PC-3 (cell line): ENCODE data around the gene ZNF438. TPM values are rescaled to one million over a fixed set of nuclear protein-coding genes. Genes with fewer than 3 reads are reported as not detected.
A peak's percentile ranks its signal among the peaks of the same experiment; 100 is the strongest.
"Not testable (repeated sequence)": the region's sequence is repeated elsewhere in the genome, so short reads cannot be mapped to it uniquely, and the experiment has no call there.

Experiments
- ATAC-seq: fragments of 200-7000 bp; cut with Tn5 transposase; 2 replicates; pipeline ENCODE4 v1.9.1; 2020; ENCODE audit warnings: mild to moderate bottlenecking, moderate library complexity
- BruUV-seq: library from RNA; stranded (reverse); fragments of 400-500 nt; replicated peaks from 2 replicates; lab custom pipeline; 2021; lab: Mats Ljungman, UMichigan
- CTCF ChIA-PET: fragments of 300-600 bp; sonication (Branson Sonifier 250); formaldehyde crosslinking; loops from one replicate; lab custom pipeline; 2022; ENCODE audit warnings: antibody characterized with exemption; lab: Charles Lee
- POLR2A ChIA-PET: fragments of 300-600 bp; sonication (Branson Sonifier 250); formaldehyde crosslinking; loops from one replicate; lab custom pipeline; 2022; ENCODE audit warnings: antibody characterized with exemption; ENCODE audit not compliant: unreplicated experiment; lab: Charles Lee
- DNase-seq: peaks from one replicate; pipeline ENCODE4 v3.0.0-alpha.2; 2015
- H2AFZ ChIP-seq: fragments of 300-600 bp; sonication (generic); 2 replicates; pipeline ENCODE4 v1.6.0; 2016; ENCODE audit warnings: antibody characterized with exemption, low read length
- H3F3A ChIP-seq: fragments of 300-600 bp; sonication (generic); one replicate; pipeline ENCODE4 v1.6.0; 2017; ENCODE audit warnings: antibody characterized with exemption, low read length, control low read depth, mild to moderate bottlenecking; ENCODE audit not compliant: unreplicated experiment
- H3K27ac ChIP-seq: fragments of 300-600 bp; sonication (generic); 2 replicates; pipeline ENCODE4 v1.5.1; 2016; ENCODE audit warnings: mild to moderate bottlenecking, low read length
- H3K27me3 ChIP-seq: fragments of 300-600 bp; sonication (generic); 2 replicates; pipeline ENCODE4 v1.6.1; 2016; ENCODE audit warnings: low read length, mixed read lengths
- H3K36me3 ChIP-seq: fragments of 300-600 bp; sonication (generic); 2 replicates; pipeline ENCODE4 v1.6.1; 2016; ENCODE audit warnings: low read depth, mixed run types, low read length, mixed read lengths
- H3K4me1 ChIP-seq: fragments of 300-600 bp; sonication (generic); 2 replicates; pipeline ENCODE4 v1.5.1; 2016; ENCODE audit warnings: low read length; ENCODE audit not compliant: insufficient read depth
- H3K4me2 ChIP-seq: fragments of 300-600 bp; sonication (generic); 2 replicates; pipeline ENCODE4 v1.6.0; 2016; ENCODE audit warnings: low read length
- H3K4me3 ChIP-seq: fragments of 300-600 bp; sonication (generic); 2 replicates; pipeline ENCODE4 v1.5.1; 2016; ENCODE audit warnings: mild to moderate bottlenecking, low read length, mixed read lengths
- H3K79me2 ChIP-seq: fragments of 300-600 bp; sonication (generic); 2 replicates; pipeline ENCODE4 v1.6.1; 2017; ENCODE audit warnings: low read length, mixed read lengths
- H3K9ac ChIP-seq: fragments of 300-600 bp; sonication (generic); 2 replicates; pipeline ENCODE4 v1.6.0; 2016; ENCODE audit warnings: mild to moderate bottlenecking, low read length
- H3K9me2 ChIP-seq: fragments of 300-600 bp; sonication (generic); replicated peaks from 2 replicates; pipeline ENCODE4 v1.6.1; 2016; ENCODE audit warnings: mixed run types, low read length, mixed read lengths
- H3K9me3 ChIP-seq: fragments of 300-600 bp; sonication (generic); 2 replicates; pipeline ENCODE4 v1.6.1; 2016; ENCODE audit warnings: low read length, mixed read lengths
- H4K20me1 ChIP-seq: fragments of 300-600 bp; sonication (generic); 2 replicates; pipeline ENCODE4 v1.6.1; 2016; ENCODE audit warnings: low read length, mixed read lengths
- EZH2 ChIP-seq: fragments of 300-600 bp; sonication (generic); IDR thresholded peaks from one replicate; pipeline ENCODE4 v1.6.1; 2017; ENCODE audit warnings: antibody characterized with exemption, mild to moderate bottlenecking, low read length; ENCODE audit not compliant: unreplicated experiment
- EZH2phosphoT487 ChIP-seq: fragments of 300-600 bp; sonication (generic); IDR thresholded peaks from 2 replicates; pipeline ENCODE4 v1.6.1; 2018; ENCODE audit warnings: mild to moderate bottlenecking, antibody characterized with exemption, low read length, borderline replicate concordance
- intact Hi-C: fragments of 100-400 bp; cut with micrococcal nuclease; formaldehyde crosslinking; loops from 2 replicates; pipeline ENCODE4 v1.9.0; 2023
- total RNA-seq: library from RNA; depleted of rRNA; stranded (reverse); fragments of >200 nt; gene quantifications from 2 replicates; pipeline ENCODE4 v1.2.3, GENCODE V29; 2014
- TF ChIP-seq, protein P1 (sequence below): fragments of 300-600 bp; sonication (generic); conservative IDR thresholded peaks from 2 replicates; pipeline ENCODE4 v1.5.1; 2017; ENCODE audit warnings: antibody characterized with exemption, low read depth, mild to moderate bottlenecking, low read length

ZNF438 gene
- total RNA-seq, 1 experiment from 2014 or later: 0.98 TPM

DNA sequence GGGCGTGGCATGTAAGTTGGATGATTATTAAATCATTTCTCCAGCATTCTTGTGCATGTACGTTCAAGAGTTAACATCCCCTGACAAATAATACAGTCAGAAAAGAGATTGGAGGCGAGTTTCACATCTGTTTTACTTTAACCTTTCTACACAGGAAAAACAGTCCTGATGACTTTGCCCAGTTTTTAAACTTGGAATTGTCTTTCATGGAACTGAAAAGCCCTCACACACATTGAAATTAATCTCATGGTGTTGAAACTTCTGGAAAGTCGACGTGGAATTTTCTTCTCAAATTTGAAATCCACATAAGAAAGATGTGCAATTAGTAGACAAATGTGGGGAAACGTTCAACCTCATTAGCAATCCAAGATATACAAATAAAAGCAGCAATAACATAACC lies 31.2 kb upstream of the ZNF438 start:
- no peak for DNase-seq
- Histone ChIP-seq H3K27ac (no peak overlapping the region), H3K4me2 (no peak overlapping the region), H3F3A (no peaks in the 10 kb centered on the region), H3K9me2 (no peaks in the 10 kb centered on the region), H3K9ac (no peak overlapping the region), H3K36me3 (no peaks in the 10 kb centered on the region), H4K20me1 (no peaks in the 10 kb centered on the region), H3K4me1 (peaks cover 6% of the 10 kb centered on the region), H3K9me3 (no peaks in the 10 kb centered on the region), H3K79me2 (no peaks in the 10 kb centered on the region), H2AFZ (no peak overlapping the region), H3K4me3 (no peak overlapping the region), H3K27me3 (no peaks in the 10 kb centered on the region)
- intact Hi-C loops: no loop called here
- CTCF ChIA-PET: no interaction called here
- POLR2A ChIA-PET: no interaction called here
- no TSS peak for BruUV-seq
- TF ChIP-seq EZH2 (no peak), EZH2phosphoT487 (no peak)
- TF ChIP-seq, protein P1, sequence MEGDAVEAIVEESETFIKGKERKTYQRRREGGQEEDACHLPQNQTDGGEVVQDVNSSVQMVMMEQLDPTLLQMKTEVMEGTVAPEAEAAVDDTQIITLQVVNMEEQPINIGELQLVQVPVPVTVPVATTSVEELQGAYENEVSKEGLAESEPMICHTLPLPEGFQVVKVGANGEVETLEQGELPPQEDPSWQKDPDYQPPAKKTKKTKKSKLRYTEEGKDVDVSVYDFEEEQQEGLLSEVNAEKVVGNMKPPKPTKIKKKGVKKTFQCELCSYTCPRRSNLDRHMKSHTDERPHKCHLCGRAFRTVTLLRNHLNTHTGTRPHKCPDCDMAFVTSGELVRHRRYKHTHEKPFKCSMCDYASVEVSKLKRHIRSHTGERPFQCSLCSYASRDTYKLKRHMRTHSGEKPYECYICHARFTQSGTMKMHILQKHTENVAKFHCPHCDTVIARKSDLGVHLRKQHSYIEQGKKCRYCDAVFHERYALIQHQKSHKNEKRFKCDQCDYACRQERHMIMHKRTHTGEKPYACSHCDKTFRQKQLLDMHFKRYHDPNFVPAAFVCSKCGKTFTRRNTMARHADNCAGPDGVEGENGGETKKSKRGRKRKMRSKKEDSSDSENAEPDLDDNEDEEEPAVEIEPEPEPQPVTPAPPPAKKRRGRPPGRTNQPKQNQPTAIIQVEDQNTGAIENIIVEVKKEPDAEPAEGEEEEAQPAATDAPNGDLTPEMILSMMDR: no peak
- ATAC-seq: no peak

DNA sequence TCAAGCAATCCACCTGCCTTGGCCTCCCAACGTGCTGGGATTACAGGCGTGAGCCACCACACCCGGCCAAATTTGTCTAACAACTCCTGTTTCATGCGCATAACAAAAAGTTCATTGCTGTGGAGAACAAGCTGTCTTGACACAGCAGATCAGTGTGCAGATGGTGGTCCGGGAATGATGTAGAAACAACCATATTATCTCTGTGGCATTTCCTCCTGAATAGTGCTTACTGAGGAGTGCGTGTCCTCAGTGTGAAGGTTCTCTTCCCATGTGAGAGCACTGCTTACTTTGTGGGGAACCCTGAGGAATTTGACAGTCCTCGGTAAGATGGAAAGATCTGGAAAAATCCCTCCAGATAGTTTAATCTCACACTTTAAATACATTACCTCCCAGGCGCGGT lies 30.3 kb upstream of the ZNF438 start:
- intact Hi-C loops: no loop called here
- BruUV-seq: no TSS peak
- Histone ChIP-seq H3K9ac (no peak overlapping the region), H3K36me3 (no peaks in the 10 kb centered on the region), H3K4me1 (peaks cover 6% of the 10 kb centered on the region), H3K27ac (no peak overlapping the region), H3K4me2 (no peak overlapping the region), H3K27me3 (no peaks in the 10 kb centered on the region), H3K9me3 (no peaks in the 10 kb centered on the region), H3K9me2 (no peaks in the 10 kb centered on the region), H3F3A (no peaks in the 10 kb centered on the region), H3K4me3 (no peak overlapping the region), H3K79me2 (no peaks in the 10 kb centered on the region), H2AFZ (no peak overlapping the region), H4K20me1 (no peaks in the 10 kb centered on the region)
- no peak for TF ChIP-seq EZH2phosphoT487
- TF ChIP-seq EZH2: no peak
- TF ChIP-seq, protein P1: no peak
- ChIA-PET CTCF (no interaction called here), POLR2A (no interaction called here)
- ATAC-seq: no peak
- DNase-seq: no peak

DNA sequence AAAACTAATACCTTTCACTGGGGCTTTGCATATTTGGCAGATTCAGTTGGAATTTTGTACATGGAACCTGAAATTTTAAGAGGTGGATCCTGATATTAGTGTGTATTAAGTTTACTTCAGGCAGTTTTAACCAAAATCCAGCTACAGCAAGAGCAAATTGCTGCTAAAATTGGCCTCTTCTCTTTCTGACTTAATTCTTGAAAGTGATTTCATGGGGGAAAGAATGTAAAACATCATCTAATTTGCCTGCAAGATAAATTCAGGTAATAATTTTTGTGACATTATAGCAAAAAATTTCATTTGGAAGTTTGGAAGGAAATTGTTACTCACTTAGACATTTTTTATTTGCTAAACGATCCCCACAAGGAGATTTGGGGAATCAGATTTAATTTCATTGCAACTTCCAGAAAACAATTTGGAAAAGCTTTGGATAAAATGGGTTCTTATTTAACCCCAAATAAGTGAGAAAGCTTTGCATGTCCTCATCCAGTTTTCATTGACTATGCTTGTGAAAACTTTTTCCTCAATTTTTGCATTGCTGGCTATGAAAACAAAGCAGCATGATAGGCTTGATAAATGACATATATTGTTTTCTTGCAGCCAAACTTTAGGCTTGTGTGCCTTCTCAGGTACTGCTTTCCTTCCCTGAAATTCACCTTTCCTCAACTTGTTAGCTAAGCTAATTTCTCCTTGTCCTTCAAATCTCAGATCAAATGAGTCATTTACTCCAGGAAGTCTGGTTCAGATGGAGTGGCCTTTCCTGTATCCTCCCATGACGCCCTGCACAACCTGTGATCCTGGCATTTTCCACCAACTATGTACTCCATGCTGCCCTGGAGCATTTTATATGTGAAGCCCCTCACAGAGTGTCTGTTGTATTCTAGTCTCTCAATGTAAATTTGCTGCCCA lies 27.4 kb upstream of the ZNF438 start:
- CTCF ChIA-PET: no interaction called here
- ATAC-seq (no peak), DNase-seq (peak; percentile 18)
- H3K9me2 ChIP-seq: no peaks in the 10 kb centered on the region
- no peak overlapping the region for H3K4me3 ChIP-seq
- BruUV-seq: no TSS peak
- POLR2A ChIA-PET: no interaction called here
- H3K9me3 ChIP-seq: no peaks in the 10 kb centered on the region
- no peaks in the 10 kb centered on the region for H3K27me3 ChIP-seq
- no peak overlapping the region for H2AFZ ChIP-seq
- peaks cover 6% of the 10 kb centered on the region for H3K4me1 ChIP-seq
- H4K20me1 ChIP-seq: no peaks in the 10 kb centered on the region
- H3K9ac ChIP-seq: no peak overlapping the region
- TF ChIP-seq, protein P1: no peak
- no peak for TF ChIP-seq EZH2phosphoT487
- no peak for TF ChIP-seq EZH2
- H3K36me3 ChIP-seq: no peaks in the 10 kb centered on the region
- H3K4me2 ChIP-seq: no peak overlapping the region
- no peak overlapping the region for H3K27ac ChIP-seq
- no peaks in the 10 kb centered on the region for H3F3A ChIP-seq
- intact Hi-C loops: no loop called here
- no peaks in the 10 kb centered on the region for H3K79me2 ChIP-seq

DNA sequence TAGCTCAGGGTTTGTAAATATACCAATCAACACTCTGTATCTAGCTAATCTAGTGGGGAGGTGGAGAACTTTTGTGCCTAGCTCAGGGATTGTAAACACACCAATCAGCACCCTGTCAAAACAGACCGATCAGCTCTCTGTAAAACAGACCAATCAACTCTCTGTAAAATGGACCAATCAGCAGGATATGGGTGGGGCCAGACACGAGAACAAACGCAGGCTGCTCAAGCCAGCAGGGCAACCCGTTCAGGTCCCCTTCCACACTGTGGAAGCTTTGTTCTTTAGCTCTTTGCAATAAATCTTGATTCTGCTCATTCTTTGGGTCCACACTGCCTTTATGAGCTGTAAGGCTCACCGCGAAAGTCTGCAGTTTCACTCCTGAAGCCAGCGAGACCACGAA lies 25.0 kb upstream of the ZNF438 start:
- H3K9ac ChIP-seq, H3K36me3 ChIP-seq, BruUV-seq, CTCF ChIA-PET, ATAC-seq, H3K27ac ChIP-seq, H3K27me3 ChIP-seq, DNase-seq, H4K20me1 ChIP-seq, H3K9me3 ChIP-seq, H3K4me3 ChIP-seq, intact Hi-C loops, H3F3A ChIP-seq, H3K79me2 ChIP-seq, H2AFZ ChIP-seq, POLR2A ChIA-PET, H3K9me2 ChIP-seq, H3K4me2 ChIP-seq: not testable (repeated sequence)
- peaks cover 11% of the 10 kb centered on the region for H3K4me1 ChIP-seq
